ENCODE results near the gene PBOV1.

- TF ChIP-seq CTCF (IDR thresholded peaks at IDR 0.05) (no peak), POLR2A (IDR thresholded peaks at IDR 0.05) (no peak)
Observed at GRCh38 chr6:138204303-138204702, 14.0 kb downstream of the PBOV1 start.
